IPS-15b (cell line): ENCODE measurements around the gene HNRNPA3.
"Not testable (repeated sequence)": the region's sequence is repeated elsewhere in the genome, so short reads cannot be mapped to it uniquely, and the experiment has no call there.

Experiments used
- H3K27me3 ChIP-seq: one replicate; pipeline ENCODE4 v1.6.1; 2013; ENCODE audit warnings: low read length; ENCODE audit not compliant: control insufficient read depth, insufficient read depth
- H3K36me3 ChIP-seq: one replicate; pipeline ENCODE4 v1.6.1; 2013; ENCODE audit warnings: low read length; ENCODE audit not compliant: control insufficient read depth, insufficient read depth
- H3K4me1 ChIP-seq: one replicate; pipeline ENCODE4 v1.6.1; 2013; ENCODE audit warnings: mild to moderate bottlenecking, low read length; ENCODE audit not compliant: control insufficient read depth, insufficient read depth
- H3K4me3 ChIP-seq: one replicate; pipeline ENCODE4 v1.5.1; 2013; ENCODE audit warnings: low read depth, low read length
- H3K9ac ChIP-seq: one replicate; pipeline ENCODE4 v1.6.1; 2013; ENCODE audit warnings: low read depth, mild to moderate bottlenecking, low read length
- H3K9me3 ChIP-seq: one replicate; pipeline ENCODE4 v1.6.1; 2013; ENCODE audit warnings: mild to moderate bottlenecking, low read length; ENCODE audit not compliant: control insufficient read depth, insufficient read depth

Gene HNRNPA3

DNA sequence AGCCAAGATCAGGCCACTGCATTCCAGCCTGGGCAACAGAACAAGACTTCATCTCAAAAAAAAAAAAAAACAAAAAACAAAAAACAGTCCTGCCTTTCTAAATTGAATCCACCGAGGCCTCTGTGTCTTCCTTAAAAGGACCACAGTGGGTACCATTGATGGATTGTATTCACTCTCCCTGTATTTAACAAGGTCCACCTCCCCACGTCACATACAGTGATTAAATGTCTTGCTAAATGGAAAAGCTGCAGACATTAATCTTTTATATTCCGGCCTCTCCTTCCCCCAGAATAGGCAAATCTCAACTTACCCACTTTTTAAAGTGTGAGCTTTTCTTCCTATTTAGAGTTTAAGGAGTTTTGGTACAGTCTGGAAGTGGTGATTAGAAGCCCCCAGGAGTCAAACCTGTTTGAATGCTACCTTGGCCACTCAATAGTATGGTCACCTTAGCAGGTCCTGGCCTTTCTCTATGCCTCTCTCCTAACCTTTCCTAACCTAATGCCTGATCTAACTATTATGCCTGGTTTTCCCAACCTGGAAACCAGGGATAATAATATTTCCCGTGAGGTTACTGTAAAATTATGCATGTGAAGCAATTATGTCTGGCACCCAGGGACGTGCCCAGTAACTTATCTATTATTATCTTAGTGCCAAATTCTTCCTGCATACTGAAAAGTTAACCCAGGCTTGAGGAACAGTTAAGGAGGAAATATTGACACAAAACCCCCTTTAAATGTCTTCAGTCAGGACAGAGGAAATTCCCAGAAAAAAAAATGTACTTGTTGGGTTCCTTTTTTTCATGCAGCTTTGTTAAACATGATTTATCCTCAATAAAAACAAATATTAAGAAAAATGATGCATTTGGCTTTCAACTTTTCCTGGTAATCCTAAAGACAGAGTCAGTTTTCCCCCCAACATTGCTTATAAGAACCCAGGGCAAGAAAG lies 48.8 kb downstream of the HNRNPA3 start:
- Histone ChIP-seq H3K4me1 (peaks cover 8% of the 10 kb centered on the region), H3K27me3 (no peaks in the 10 kb centered on the region), H3K9ac (no peak overlapping the region)

DNA sequence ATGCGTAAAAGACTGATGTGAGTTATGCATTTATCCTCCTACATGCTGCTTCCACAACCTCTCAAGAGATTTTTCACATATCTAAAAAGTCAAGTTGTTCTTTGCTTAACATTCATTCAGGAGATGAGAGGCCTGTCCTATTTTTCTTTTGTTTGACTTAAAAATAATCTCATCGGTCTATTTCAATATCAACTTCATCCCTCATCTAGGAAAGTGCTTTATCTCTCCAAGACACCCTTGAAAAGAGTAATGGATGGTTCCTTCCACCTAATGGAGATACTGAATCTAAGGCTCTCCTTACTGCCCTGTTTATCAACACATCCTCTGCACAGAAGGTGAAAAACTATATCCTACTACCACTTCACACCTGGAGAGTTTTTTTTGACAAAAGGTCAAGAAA lies 49.5 kb downstream of the HNRNPA3 start:
- Histone ChIP-seq H3K4me1 (peaks cover 12% of the 10 kb centered on the region), H3K4me3 (no peak overlapping the region), H3K36me3 (no peaks in the 10 kb centered on the region), H3K27me3 (no peaks in the 10 kb centered on the region), H3K9me3 (peaks cover 2% of the 10 kb centered on the region), H3K9ac (no peak overlapping the region)

More for the DNA sequence above, 48.8 kb downstream of the HNRNPA3 start:
- Histone ChIP-seq H3K36me3 (no peaks in the 10 kb centered on the region), H3K4me3 (no peak overlapping the region), H3K9me3 (peaks cover 2% of the 10 kb centered on the region)

- H3K36me3 ChIP-seq = no peaks in the 10 kb centered on the region
- peak overlapping the region; percentile 86 for H3K9ac ChIP-seq
- H3K4me3 ChIP-seq = peak overlapping the region; percentile 79
- H3K4me1 ChIP-seq = peaks cover 12% of the 10 kb centered on the region
- peaks cover 2% of the 10 kb centered on the region for H3K9me3 ChIP-seq
- no peaks in the 10 kb centered on the region for H3K27me3 ChIP-seq
Measured at GRCh38 chr2:177262958-177263450, 50.4 kb downstream of the HNRNPA3 start.

DNA sequence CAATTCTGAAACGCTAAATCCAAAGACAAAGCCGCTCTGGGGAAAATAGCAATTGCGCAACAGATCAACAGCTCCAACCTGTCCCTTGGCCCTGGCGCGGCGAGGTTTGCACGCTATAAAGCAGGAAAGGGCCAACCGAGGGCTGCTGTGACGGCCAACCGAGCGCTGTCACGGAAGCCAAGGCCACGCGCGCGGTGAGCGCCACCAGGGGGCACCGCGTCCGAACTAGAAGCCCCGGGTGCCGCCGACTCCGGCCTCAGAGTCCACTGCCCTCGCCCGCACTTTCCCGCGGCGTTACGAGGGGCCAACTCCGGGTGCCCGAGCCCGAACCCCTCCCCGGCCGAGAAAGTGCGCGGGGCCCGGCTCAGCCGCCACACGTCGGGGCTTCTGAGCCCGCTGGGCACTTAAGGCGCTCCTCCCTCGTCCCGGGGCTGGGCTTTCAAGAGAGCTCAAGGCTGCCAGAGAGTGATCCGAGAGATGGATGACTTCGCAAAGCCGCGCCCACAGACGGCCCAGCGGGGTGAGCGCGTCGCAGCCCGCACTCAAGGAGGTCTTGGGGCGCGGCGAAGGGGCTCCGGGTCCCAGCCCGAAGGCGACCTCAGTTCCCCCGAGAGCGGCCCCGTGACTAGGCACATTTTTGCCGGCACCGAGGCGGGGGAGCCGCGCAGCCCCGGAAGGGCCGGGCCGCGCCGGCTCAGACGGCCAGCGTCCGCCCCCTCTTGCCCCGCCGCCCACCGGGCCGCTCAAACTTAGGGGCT lies 51.0 kb downstream of the HNRNPA3 start:
- H3K4me1 ChIP-seq = peaks cover 12% of the 10 kb centered on the region
- H3K4me3 ChIP-seq = peak overlapping the region; percentile 79
- no peaks in the 10 kb centered on the region for H3K9me3 ChIP-seq
- peak overlapping the region; percentile 86 for H3K9ac ChIP-seq
- H3K36me3 ChIP-seq = no peaks in the 10 kb centered on the region
- H3K27me3 ChIP-seq = no peaks in the 10 kb centered on the region

GRCh38 chr2:177264209-177264692 lies 51.7 kb downstream of the HNRNPA3 start:
- H3K4me3 ChIP-seq = peak overlapping the region; percentile 79
- peak overlapping the region; percentile 86 for H3K9ac ChIP-seq
- no peaks in the 10 kb centered on the region for H3K27me3 ChIP-seq
- H3K36me3 ChIP-seq = no peaks in the 10 kb centered on the region
- no peaks in the 10 kb centered on the region for H3K9me3 ChIP-seq
- peaks cover 12% of the 10 kb centered on the region for H3K4me1 ChIP-seq

DNA sequence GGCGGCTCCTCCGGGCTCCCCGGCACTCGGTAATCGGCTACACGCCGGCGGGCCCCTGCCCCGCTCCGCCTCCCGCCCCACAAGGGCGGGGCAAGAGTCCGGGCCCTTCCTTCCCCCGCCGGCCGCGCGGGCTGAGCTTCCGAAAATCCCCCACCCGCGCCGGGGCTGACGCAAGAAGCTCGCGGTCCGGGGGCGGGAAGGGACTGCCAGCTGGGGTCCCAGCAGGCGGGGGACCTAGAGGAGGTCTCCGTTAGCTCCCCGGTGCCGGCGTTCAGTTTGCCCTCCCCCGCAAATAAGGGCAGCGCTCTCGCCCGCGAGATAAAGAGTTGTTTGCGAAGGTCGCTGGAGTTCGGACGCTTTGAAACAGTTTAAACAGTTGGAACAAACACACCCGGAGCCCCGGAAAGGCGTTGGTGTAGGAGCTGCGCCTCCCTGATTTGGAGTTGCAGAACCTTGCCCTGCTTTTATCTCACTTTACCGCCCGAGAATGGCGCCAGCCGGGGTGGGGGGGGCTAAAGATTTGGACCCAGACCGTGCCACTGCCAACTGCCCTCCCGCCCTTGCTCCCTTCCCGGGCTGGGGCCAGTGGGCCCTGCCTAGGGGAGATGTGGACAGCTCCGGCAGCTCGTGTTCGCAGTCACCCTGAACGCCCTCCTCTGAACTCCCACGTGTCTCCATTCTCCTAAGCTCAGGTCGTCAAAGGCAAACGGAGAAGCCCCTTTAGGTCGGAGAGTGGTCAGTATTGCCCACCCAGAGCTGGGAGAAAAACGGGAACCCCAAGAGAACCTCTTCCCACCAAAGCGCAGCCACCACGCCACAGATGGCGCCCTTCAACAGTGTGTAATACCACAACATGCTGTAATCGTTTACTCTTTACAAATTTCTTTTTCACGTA lies 52.3 kb downstream of the HNRNPA3 start, which contains the start of gene NFE2L2:
NFE2L2 (minus strand) TSS at position 35 of the 895 bp plus-strand sequence. CDS start 151 bp downstream, outside the sequence.
- peak within 1 kb of the TSS; percentile 97 for H3K9ac ChIP-seq
- no peaks in the 10 kb centered on the region for H3K9me3 ChIP-seq
- no peaks in the 10 kb centered on the region for H3K36me3 ChIP-seq
- peaks cover 12% of the 10 kb centered on the region for H3K4me1 ChIP-seq
- H3K27me3 ChIP-seq = no peaks in the 10 kb centered on the region
- H3K4me3 ChIP-seq = peak within 1 kb of the TSS; percentile 79

GRCh38 chr2:177265824-177266817 lies 53.5 kb downstream of the HNRNPA3 start:
- no peak overlapping the region for H3K4me3 ChIP-seq
- H3K9ac ChIP-seq = peak overlapping the region; percentile 97

DNA sequence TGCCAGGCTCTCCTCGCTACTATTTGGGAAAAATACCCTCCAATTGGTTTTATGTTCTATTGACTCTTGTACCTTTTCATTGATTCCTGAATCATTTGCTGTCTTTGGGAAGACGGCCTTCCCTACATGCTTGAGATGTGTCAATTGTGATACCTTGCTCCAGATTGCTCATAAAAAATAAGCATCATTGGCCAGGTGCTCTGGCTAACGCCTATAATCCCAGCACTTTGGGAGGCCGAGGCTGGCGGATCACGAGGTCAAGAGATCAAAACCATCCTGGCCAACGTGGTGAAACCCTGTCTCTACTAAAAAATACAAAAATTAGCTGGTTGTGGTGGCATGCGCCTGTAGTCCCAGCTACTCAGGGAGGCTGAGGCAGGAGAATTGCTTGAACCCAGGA lies 54.4 kb downstream of the HNRNPA3 start:
- H3K4me1 ChIP-seq, H3K9me3 ChIP-seq, H3K36me3 ChIP-seq, H3K27me3 ChIP-seq, H3K4me3 ChIP-seq, H3K9ac ChIP-seq: not testable (repeated sequence)

More at GRCh38 chr2:177265824-177266817, 53.5 kb downstream of the HNRNPA3 start:
- H3K36me3 ChIP-seq = no peaks in the 10 kb centered on the region
- H3K4me1 ChIP-seq = peaks cover 12% of the 10 kb centered on the region
- no peaks in the 10 kb centered on the region for H3K9me3 ChIP-seq
- no peaks in the 10 kb centered on the region for H3K27me3 ChIP-seq

DNA sequence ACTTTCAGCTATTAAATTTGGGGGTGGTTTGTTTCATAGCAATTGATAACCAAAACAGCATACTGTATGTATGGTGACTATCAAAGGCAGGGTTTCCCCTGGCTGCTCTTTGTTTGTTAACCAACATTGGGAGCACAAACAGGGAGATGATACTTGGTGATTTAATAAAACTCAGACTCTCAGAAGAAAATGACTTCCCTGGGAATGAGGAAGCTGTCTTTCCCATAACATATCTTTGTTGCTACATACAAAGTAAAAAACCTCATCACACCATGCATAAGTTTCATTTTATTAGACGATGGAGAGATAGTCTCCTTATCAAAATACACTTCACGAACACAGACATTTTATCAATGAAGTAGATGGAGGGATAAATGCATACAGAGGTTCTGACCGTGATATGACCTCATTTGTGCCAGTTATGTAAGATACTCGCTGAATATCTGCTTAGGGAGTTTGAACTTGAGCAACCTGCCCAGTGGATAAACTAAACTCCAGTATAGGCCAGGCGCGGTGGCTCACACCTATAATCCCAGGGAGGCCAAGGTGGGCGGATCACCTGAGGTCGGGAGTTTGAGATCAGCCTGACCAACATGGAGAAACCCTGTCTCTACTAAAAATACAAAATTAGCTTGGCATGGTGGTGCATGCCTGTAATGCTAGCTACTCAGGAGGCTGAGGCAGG lies 55.7 kb downstream of the HNRNPA3 start:
- Histone ChIP-seq H3K9ac (no peak overlapping the region), H3K4me3 (no peak overlapping the region), H3K9me3 (no peaks in the 10 kb centered on the region), H3K36me3 (no peaks in the 10 kb centered on the region), H3K27me3 (no peaks in the 10 kb centered on the region), H3K4me1 (peaks cover 10% of the 10 kb centered on the region)

DNA sequence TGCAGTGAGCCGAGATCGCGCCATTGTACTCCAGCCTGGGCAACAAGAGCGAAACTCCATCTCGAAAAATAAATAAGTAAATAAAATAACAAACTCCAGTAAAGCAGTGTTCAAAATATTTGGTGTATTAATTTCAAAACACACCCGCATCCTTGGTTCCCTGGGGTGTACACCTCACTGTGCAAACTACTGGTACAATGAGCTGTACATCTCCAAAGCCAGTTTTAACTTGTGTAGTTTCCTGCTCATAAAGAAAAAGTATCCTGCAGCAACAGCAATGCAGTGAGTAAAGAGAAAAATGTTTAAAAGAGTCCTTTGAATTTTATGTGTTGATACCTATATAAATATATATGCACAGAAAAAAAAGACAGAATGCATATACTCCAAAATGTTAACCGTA lies 56.3 kb downstream of the HNRNPA3 start:
- no peaks in the 10 kb centered on the region for H3K9me3 ChIP-seq
- H3K36me3 ChIP-seq = no peaks in the 10 kb centered on the region
- H3K9ac ChIP-seq = no peak overlapping the region
- H3K4me3 ChIP-seq = no peak overlapping the region
- H3K4me1 ChIP-seq = peaks cover 10% of the 10 kb centered on the region
- no peaks in the 10 kb centered on the region for H3K27me3 ChIP-seq
